B cell (primary cell): ENCODE results near the gene CDKN3. TPM values are rescaled to one million over a fixed set of nuclear protein-coding genes. Genes with fewer than 3 reads are reported as not detected.
"Not testable (repeated sequence)": the region's sequence is repeated elsewhere in the genome, so short reads cannot be mapped to it uniquely, and the experiment has no call there.

Experiments
- ATAC-seq: fragments of 200-7000 bp; cut with Tn5 transposase; one replicate; pipeline ENCODE4 v1.10.0; 2021; ENCODE audit warnings: low read depth, mild to moderate bottlenecking, moderate number of reproducible peaks, moderate library complexity
- CTCF ChIA-PET: fragments of 350-600 bp; sonication (Branson Sonifier 250); formaldehyde crosslinking; loops from one replicate; lab custom pipeline; 2021; ENCODE audit warnings: antibody characterized with exemption, inconsistent platforms; lab: Charles Lee
- POLR2A ChIA-PET: fragments of 350-600 bp; sonication (Branson Sonifier 250); formaldehyde crosslinking; loops from one replicate; lab custom pipeline; 2021; ENCODE audit warnings: antibody characterized with exemption; lab: Charles Lee
- DNase-seq: peaks from one replicate; pipeline ENCODE4 v3.0.0; 2013
- H2AFZ ChIP-seq: 2 replicates; pipeline ENCODE4 v1.6.1; 2012; ENCODE audit warnings: mild to moderate bottlenecking, low read depth, low read length; ENCODE audit not compliant: insufficient read depth, poor library complexity, severe bottlenecking
- H3K27ac ChIP-seq, 2 donors: 1 replicate in 1 of 2; 2 replicates in 1 of 2; pipeline ENCODE4 v1.5.1; 2012 to 2013; ENCODE audit warnings: low read length in 2 of 2, mild to moderate bottlenecking in 2 of 2, moderate library complexity in 1 of 2
- H3K27me3 ChIP-seq, 4 experiments: fragments of 200-600 bp in 1 of 4; sonication (generic) in 1 of 4; replicated peaks in 1 of 4; 1 replicate in 2 of 4; 2 replicates in 2 of 4; pipeline versions ENCODE4 v1.6.1 to v1.7.0; 2013 to 2016; ENCODE audit warnings: low read length in 3 of 4, mild to moderate bottlenecking in 2 of 4, mixed read lengths in 1 of 4, moderate library complexity in 1 of 4; ENCODE audit not compliant: insufficient read depth in 4 of 4, control insufficient read depth in 3 of 4; ENCODE audit errors: control extremely low read depth in 1 of 4
- H3K36me3 ChIP-seq, 2 experiments: replicated peaks in 1 of 2; 1 replicate in 1 of 2; 2 replicates in 1 of 2; pipeline versions ENCODE4 v1.6.1 to v1.7.1; 2013; ENCODE audit warnings: low read length in 1 of 2; ENCODE audit not compliant: insufficient read depth in 2 of 2, control insufficient read depth in 1 of 2; ENCODE audit errors: control extremely low read depth in 1 of 2, extremely low read depth in 1 of 2
- H3K4me1 ChIP-seq, 2 donors: fragments of 200-600 bp in 1 of 2; sonication (generic) in 1 of 2; 1 replicate in 1 of 2; 2 replicates in 1 of 2; pipeline versions ENCODE4 v1.5.1 to v1.6.1; 2013 to 2017; ENCODE audit warnings: low read length in 2 of 2; ENCODE audit not compliant: control insufficient read depth in 2 of 2, insufficient read depth in 2 of 2
- H3K4me2 ChIP-seq: replicated peaks from 2 replicates; pipeline ENCODE3; 2012; ENCODE audit warnings: mild to moderate bottlenecking, low read depth, low read length; ENCODE audit not compliant: poor library complexity, severe bottlenecking
- H3K4me3 ChIP-seq, 5 experiments: fragments of 200-600 bp in 1 of 5; sonication (generic) in 1 of 5; 1 replicate in 3 of 5; 2 replicates in 2 of 5; pipeline versions ENCODE4 v1.5.1 to v1.7.0; 2011 to 2016; ENCODE audit warnings: low read length in 4 of 5, mild to moderate bottlenecking in 4 of 5, low read depth in 2 of 5, control low read depth in 1 of 5, moderate library complexity in 1 of 5; ENCODE audit not compliant: insufficient read depth in 1 of 5; ENCODE audit errors: control extremely low read depth in 1 of 5, extremely low read depth in 1 of 5
- H3K79me2 ChIP-seq: fragments of 200-600 bp; sonication (generic); one replicate; pipeline ENCODE4 v1.6.0; 2016; ENCODE audit warnings: low read length; ENCODE audit not compliant: control insufficient read depth, insufficient read depth
- H3K9ac ChIP-seq: fragments of 200-600 bp; sonication (generic); 2 replicates; pipeline ENCODE4 v1.6.1; 2017; ENCODE audit warnings: mild to moderate bottlenecking, low read length, moderate library complexity
- H3K9me3 ChIP-seq, 3 donors: one replicate each; pipeline versions ENCODE4 v1.6.1 to v1.7.1; 2013; ENCODE audit warnings: low read length in 2 of 3; ENCODE audit not compliant: control insufficient read depth in 2 of 3, insufficient read depth in 1 of 3; ENCODE audit errors: control extremely low read depth in 1 of 3
- H4K20me1 ChIP-seq: 2 replicates; pipeline ENCODE4 v1.6.0; 2012; ENCODE audit warnings: mild to moderate bottlenecking, low read length; ENCODE audit not compliant: insufficient read depth, control insufficient read depth, poor library complexity, severe bottlenecking
- H3K27ac Mint-ChIP-seq: one replicate; pipeline ENCODE4 v1.8.0; 2021; ENCODE audit warnings: mixed read lengths
- H3K27me3 Mint-ChIP-seq: one replicate; pipeline ENCODE4 v1.8.0; 2021; ENCODE audit warnings: mixed read lengths
- H3K4me1 Mint-ChIP-seq: one replicate; pipeline ENCODE4 v1.8.0; 2021; ENCODE audit warnings: mixed read lengths
- H3K4me3 Mint-ChIP-seq: one replicate; pipeline ENCODE4 v1.8.0; 2021; ENCODE audit warnings: mixed read lengths
- H3K9me3 Mint-ChIP-seq: one replicate; pipeline ENCODE4 v1.8.0; 2022; ENCODE audit warnings: mixed read lengths; ENCODE audit not compliant: insufficient read depth
- EZH2 ChIP-seq: IDR thresholded peaks from 2 replicates; pipeline ENCODE4 v1.6.1; 2012; ENCODE audit warnings: borderline replicate concordance, low read depth, mild to moderate bottlenecking, moderate library complexity, low read length; ENCODE audit not compliant: insufficient read depth, poor library complexity, severe bottlenecking
- WGBS: methylation state at CpG from one replicate; pipeline ENCODE4 v1.1.5; 2013; ENCODE audit warnings: missing lambda C conversion rate; ENCODE audit not compliant: insufficient coverage; 5-methylcytosine and 5-hydroxymethylcytosine counted together
- intact Hi-C: fragments of 100-400 bp; cut with micrococcal nuclease; formaldehyde crosslinking; loops from one replicate; pipeline ENCODE4 v1.10.0; 2022
- polyA plus RNA-seq: library from polyadenylated mRNA; depleted of rRNA; stranded (reverse); fragments of >200 nt; gene quantifications from 2 replicates; pipeline ENCODE4 v1.2.3, GENCODE V29; 2012
- total RNA-seq, 2 donors: library from RNA; stranded (reverse); fragments of 120-200 nt in 1 of 2; gene quantifications; 1 replicate in 1 of 2; 2 replicates in 1 of 2; pipeline versions ENCODE4 v1.2.3 to v1.2.4, GENCODE V29; 2013 to 2022

The CDKN3 gene
- total and polyA plus RNA-seq, 2 donors (not counting 1 experiment from before 2014, with no cell fraction given), result 0.42 to 1.0 TPM

GRCh38 chr14:54457609-54457996 lies 60.8 kb downstream of the CDKN3 start:
- Mint-ChIP-seq H3K27ac (no peak overlapping the region), H3K27me3 (no peaks in the 10 kb centered on the region), H3K4me3 (no peak overlapping the region), H3K4me1 (no peaks in the 10 kb centered on the region), H3K9me3 (peaks cover 11% of the 10 kb centered on the region)
- DNase-seq (no peak), ATAC-seq (no peak)
- intact Hi-C loops, result no loop called here
- no peak for TF ChIP-seq EZH2
- H2AFZ ChIP-seq, result no peak overlapping the region
- no peak overlapping the region for H3K4me3 ChIP-seq
- no peaks in the 10 kb centered on the region for H4K20me1 ChIP-seq
- no peaks in the 10 kb centered on the region for H3K4me1 ChIP-seq
- no peaks in the 10 kb centered on the region for H3K27me3 ChIP-seq
- H3K9me3 ChIP-seq, result peaks cover 0 to 13% (median 2%) of the 10 kb centered on the region in 3 donors
- H3K27ac ChIP-seq, result no peak overlapping the region
- ChIA-PET POLR2A (no interaction called here), CTCF (interaction anchor here (0.7 kb wide), 1 partner anchor 267 kb away, joined by 3 read pairs; no protein-coding TSS in a partner anchor)
- H3K79me2 ChIP-seq, result no peaks in the 10 kb centered on the region
- no peaks in the 10 kb centered on the region for H3K36me3 ChIP-seq
- no CpG with 5 or more reads among the region's 3 CpGs for WGBS
- H3K4me2 ChIP-seq, result no peak overlapping the region
- no peak overlapping the region for H3K9ac ChIP-seq

DNA sequence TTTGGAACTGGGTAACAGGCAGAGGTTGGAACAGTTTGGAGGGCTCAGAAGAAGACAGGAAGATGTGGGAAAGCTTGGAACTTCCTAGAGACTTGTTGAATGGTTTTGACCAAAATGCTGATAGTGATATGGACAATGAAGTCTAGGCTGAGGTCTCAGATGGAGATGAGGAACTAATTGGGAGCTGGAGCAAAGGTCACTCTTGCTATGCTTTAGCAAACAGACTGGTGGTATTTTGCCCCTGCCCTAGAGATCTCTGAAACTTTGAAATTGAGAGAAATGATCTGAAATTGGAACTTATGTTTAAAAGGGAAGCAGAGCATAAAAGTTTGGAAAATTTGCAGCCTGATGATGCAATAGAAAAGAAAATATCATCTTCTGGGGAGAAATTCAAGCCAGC lies 61.7 kb downstream of the CDKN3 start:
- not testable (repeated sequence) for H3K27ac Mint-ChIP-seq

More for the DNA sequence above, 61.7 kb downstream of the CDKN3 start:
- DNase-seq, intact Hi-C loops, H3K27me3 Mint-ChIP-seq, CTCF ChIA-PET, H3K27ac ChIP-seq, POLR2A ChIA-PET, H3K36me3 ChIP-seq, H3K9ac ChIP-seq, H3K27me3 ChIP-seq, H3K4me3 Mint-ChIP-seq, H3K4me2 ChIP-seq, H4K20me1 ChIP-seq, H3K4me1 ChIP-seq, H3K4me1 Mint-ChIP-seq, ATAC-seq, H3K79me2 ChIP-seq, H3K4me3 ChIP-seq, H2AFZ ChIP-seq: not testable (repeated sequence)
- peaks cover 0 to 13% (median 2%) of the 10 kb centered on the region in 3 donors for H3K9me3 ChIP-seq
- peaks cover 11% of the 10 kb centered on the region for H3K9me3 Mint-ChIP-seq
